MM.1S (cell line): ENCODE data around the gene ZNF57.

ENCODE experiments used
- CTCF ChIP-seq: fragments of 300-600 bp; sonication (generic); IDR thresholded peaks from 2 replicates; pipeline ENCODE4 v1.5.1; 2016; ENCODE audit warnings: antibody characterized with exemption, low read length, mixed read lengths
- EZH2 ChIP-seq: fragments of 300-600 bp; sonication (generic); optimal IDR thresholded peaks from 2 replicates; pipeline ENCODE3; 2017; ENCODE audit warnings: low read depth, mild to moderate bottlenecking, antibody characterized with exemption, low read length, mixed read lengths
- EZH2phosphoT487 ChIP-seq: fragments of 300-600 bp; sonication (generic); IDR thresholded peaks from 2 replicates; pipeline ENCODE4 v1.6.1; 2018; ENCODE audit warnings: antibody characterized with exemption, low read length

- TF ChIP-seq EZH2phosphoT487 (no peak), CTCF (no peak), EZH2 (no peak)
Observed at GRCh38 chr19:2885736-2886135, 15.0 kb upstream of the ZNF57 start.
